ENCODE data around the gene FA2H.

DNA sequence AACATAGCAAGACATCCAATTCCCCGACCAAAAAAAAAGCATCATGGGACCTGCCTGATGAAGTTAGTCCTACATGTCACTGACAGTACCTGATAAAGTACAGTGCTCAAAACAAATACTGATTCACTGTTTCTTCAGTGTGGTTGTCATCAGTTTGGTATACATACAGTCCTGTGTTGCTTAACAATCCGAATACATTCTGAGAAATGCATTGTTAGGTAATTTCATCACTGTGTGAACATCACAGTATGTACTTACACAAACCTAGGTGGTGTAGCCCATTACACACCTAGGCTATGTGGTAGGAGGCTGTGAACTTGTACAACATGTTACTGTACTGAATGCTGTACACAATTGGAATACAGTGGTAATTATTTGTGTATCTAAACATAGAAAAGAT is 19.0 kb upstream of the FA2H start:
- TF ChIP-seq, protein P1, sequence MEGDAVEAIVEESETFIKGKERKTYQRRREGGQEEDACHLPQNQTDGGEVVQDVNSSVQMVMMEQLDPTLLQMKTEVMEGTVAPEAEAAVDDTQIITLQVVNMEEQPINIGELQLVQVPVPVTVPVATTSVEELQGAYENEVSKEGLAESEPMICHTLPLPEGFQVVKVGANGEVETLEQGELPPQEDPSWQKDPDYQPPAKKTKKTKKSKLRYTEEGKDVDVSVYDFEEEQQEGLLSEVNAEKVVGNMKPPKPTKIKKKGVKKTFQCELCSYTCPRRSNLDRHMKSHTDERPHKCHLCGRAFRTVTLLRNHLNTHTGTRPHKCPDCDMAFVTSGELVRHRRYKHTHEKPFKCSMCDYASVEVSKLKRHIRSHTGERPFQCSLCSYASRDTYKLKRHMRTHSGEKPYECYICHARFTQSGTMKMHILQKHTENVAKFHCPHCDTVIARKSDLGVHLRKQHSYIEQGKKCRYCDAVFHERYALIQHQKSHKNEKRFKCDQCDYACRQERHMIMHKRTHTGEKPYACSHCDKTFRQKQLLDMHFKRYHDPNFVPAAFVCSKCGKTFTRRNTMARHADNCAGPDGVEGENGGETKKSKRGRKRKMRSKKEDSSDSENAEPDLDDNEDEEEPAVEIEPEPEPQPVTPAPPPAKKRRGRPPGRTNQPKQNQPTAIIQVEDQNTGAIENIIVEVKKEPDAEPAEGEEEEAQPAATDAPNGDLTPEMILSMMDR (IDR thresholded peaks at IDR 0.05) = no peak
- TF ChIP-seq EP300 (IDR thresholded peaks at IDR 0.05) (no peak), POLR2A (IDR thresholded peaks at IDR 0.05) (no peak)

Measured in sigmoid colon (tissue), 4 donors.